ENCODE measurements around the gene MAD1L1.

The MAD1L1 gene

DNA sequence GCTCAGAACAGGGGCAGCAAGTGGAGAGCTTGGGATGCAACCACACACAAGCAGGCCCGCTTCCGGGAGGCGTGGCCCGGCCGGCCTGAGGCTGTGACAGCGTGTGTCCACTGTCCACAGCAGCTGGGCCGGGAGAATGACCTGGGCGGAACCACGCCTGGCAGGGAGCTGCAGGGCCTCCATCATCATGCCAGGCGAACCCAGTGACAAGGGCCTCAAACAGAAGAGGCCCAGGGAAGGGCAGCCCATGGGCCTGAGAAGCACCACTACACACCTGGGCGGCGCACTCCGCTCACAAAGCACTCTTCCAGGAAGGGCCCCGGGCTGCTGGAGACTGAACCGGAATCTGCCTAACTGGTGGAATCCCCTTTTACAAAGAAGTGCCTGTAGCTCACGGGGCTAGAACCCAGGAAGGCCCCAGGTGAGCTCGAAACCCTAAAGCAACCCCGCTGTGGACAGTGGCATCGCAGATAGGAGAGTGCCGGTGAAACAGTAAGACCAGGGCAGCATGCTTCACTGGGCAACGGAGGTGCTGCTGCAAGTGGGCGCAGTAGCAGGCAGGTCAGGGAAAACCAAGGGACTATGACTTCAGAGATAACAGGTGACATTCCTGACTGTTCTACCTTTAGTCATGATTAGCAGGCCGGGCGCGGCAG, 66.0 kb downstream of the MAD1L1 start:
- Mint-ChIP-seq H3K36me3 (ENCODE audit: low read depth) (peaks cover 48% of the 10 kb centered on the region), H3K4me3 (no peak overlapping the region), H3K27ac (no peak overlapping the region), H3K4me1 (peaks cover 49% of the 10 kb centered on the region), H3K9me3 (peaks cover 5% of the 10 kb centered on the region), H3K27me3 (ENCODE audit: low read depth, poor library complexity) (peaks cover 6% of the 10 kb centered on the region)
- no peak for DNase-seq
- no peak for TF ChIP-seq CTCF (IDR thresholded peaks at IDR 0.05)

GRCh38 chr7:2165610-2166594, 66.8 kb downstream of the MAD1L1 start:
- Mint-ChIP-seq H3K27ac (no peak overlapping the region), H3K4me1 (peaks cover 44% of the 10 kb centered on the region), H3K27me3 (ENCODE audit: low read depth, poor library complexity) (peaks cover 6% of the 10 kb centered on the region), H3K9me3 (peaks cover 5% of the 10 kb centered on the region), H3K4me3 (no peak overlapping the region), H3K36me3 (ENCODE audit: low read depth) (peaks cover 48% of the 10 kb centered on the region)
- no peak for TF ChIP-seq CTCF (IDR thresholded peaks at IDR 0.05)
- no peak for DNase-seq

DNA sequence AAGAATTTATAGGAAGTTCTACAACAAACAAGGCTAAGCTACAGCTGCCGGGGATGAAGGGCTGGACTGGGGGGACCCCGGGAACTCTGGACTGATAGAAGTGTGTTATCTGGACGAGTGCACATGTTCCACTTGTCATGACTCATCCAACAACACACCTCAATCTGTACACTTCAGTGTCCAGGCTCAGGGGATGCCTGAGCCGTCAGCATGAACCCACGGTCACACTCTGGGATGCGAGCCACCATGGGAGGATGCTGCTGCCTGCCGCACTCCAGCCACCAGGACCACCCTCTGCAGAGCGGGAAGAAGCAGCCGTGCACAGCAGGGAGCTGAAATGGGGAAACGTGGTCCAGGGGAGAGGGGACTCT, 67.5 kb downstream of the MAD1L1 start:
- DNase-seq = no peak
- Mint-ChIP-seq H3K4me3 (no peak overlapping the region), H3K27ac (no peak overlapping the region), H3K27me3 (ENCODE audit: low read depth, poor library complexity) (peaks cover 6% of the 10 kb centered on the region), H3K36me3 (ENCODE audit: low read depth) (peaks cover 42% of the 10 kb centered on the region), H3K9me3 (peaks cover 5% of the 10 kb centered on the region), H3K4me1 (peaks cover 38% of the 10 kb centered on the region)
- TF ChIP-seq CTCF (IDR thresholded peaks at IDR 0.05) = no peak

- TF ChIP-seq CTCF (IDR thresholded peaks at IDR 0.05) = no peak
- Mint-ChIP-seq H3K9me3 (peaks cover 5% of the 10 kb centered on the region), H3K27me3 (ENCODE audit: low read depth, poor library complexity) (peaks cover 6% of the 10 kb centered on the region), H3K4me1 (peaks cover 36% of the 10 kb centered on the region), H3K4me3 (no peak overlapping the region), H3K36me3 (ENCODE audit: low read depth) (peaks cover 40% of the 10 kb centered on the region), H3K27ac (peak overlapping the region; percentile 57)
- DNase-seq = no peak
Measured at GRCh38 chr7:2164646-2165045, 68.1 kb downstream of the MAD1L1 start.

- H3K27me3 Mint-ChIP-seq (ENCODE audit: low read depth, poor library complexity) = peaks cover 6% of the 10 kb centered on the region
- TF ChIP-seq CTCF (IDR thresholded peaks at IDR 0.05) = no peak
- no peak for DNase-seq
- H3K4me1 Mint-ChIP-seq = peaks cover 36% of the 10 kb centered on the region
- peaks cover 5% of the 10 kb centered on the region for H3K9me3 Mint-ChIP-seq
- no peak overlapping the region for H3K27ac Mint-ChIP-seq
- H3K4me3 Mint-ChIP-seq = no peak overlapping the region
- H3K36me3 Mint-ChIP-seq (ENCODE audit: low read depth) = peaks cover 36% of the 10 kb centered on the region
Measured at GRCh38 chr7:2163600-2164555, 68.9 kb downstream of the MAD1L1 start.

Data from nephron progenitor cell (in vitro differentiated cells).